K562 (cell line): Measurements from ENCODE around the gene KCNMB1. TPM values are rescaled to one million over a fixed set of nuclear protein-coding genes. Genes with fewer than 3 reads are reported as not detected.

Experiments
- ATAC-seq: fragments of 200-7000 bp; cut with Tn5 transposase; 3 replicates; pipeline ENCODE4 v1.9.1; 2020; ENCODE audit warnings: moderate library complexity
- BruUV-seq: library from RNA; stranded (reverse); fragments of 400-500 nt; replicated peaks from 2 replicates; lab custom pipeline; 2021; lab: Mats Ljungman, UMichigan
- CTCF ChIA-PET: fragments of 300-600 bp; formaldehyde crosslinking; extraction: SDS; loops from one replicate; lab custom pipeline; 2021; ENCODE audit warnings: low intra/inter-chr PET ratio; lab: Yijun Ruan, JAX
- POLR2A ChIA-PET: fragments of 300-600, 350-650 bp; sonication (Branson Sonifier 250); formaldehyde crosslinking; extraction: SDS; loops from one replicate; lab custom pipeline; 2021; ENCODE audit warnings: antibody characterized with exemption, inconsistent platforms; lab: Yijun Ruan, JAX
- DNase-seq, 4 experiments: peaks; one replicate each; pipeline versions ENCODE4 v3.0.0 to v3.0.0-alpha.2; 2011 to 2018; ENCODE audit warnings: low spot score in 3 of 4, mixed read lengths in 3 of 4; ENCODE audit errors: extremely low read depth in 1 of 4
- FAIRE-seq: peaks from 2 replicates; lab custom pipeline; 2011; peaks lifted over from hg19 to GRCh38; lab: Jason Lieb, UNC
- H2AFZ ChIP-seq: 2 replicates; pipeline ENCODE4 v1.6.0; 2011; ENCODE audit warnings: low read depth, low read length, control low read depth, inconsistent platforms
- H3K27ac ChIP-seq: fragments of 200-600 bp; 3 replicates; pipeline ENCODE4 v1.8.0; 2011; ENCODE audit warnings: low read depth, mild to moderate bottlenecking, control low read depth, inconsistent platforms, low read length, moderate library complexity, mixed read lengths; ENCODE audit errors: extremely low read depth
- H3K27me3 ChIP-seq, 2 experiments: fragments of 300-600 bp in 1 of 2; 2 replicates in 1 of 2; 3 replicates in 1 of 2; pipeline versions ENCODE4 v1.6.0 to v1.8.0; 2011; ENCODE audit warnings: inconsistent platforms in 2 of 2, low read length in 2 of 2, mild to moderate bottlenecking in 1 of 2, mixed read lengths in 1 of 2, moderate library complexity in 1 of 2; ENCODE audit not compliant: control insufficient read depth in 2 of 2, insufficient read depth in 2 of 2
- H3K36me3 ChIP-seq: fragments of 300-600 bp; 3 replicates; pipeline ENCODE4 v1.8.0; 2011; ENCODE audit warnings: mild to moderate bottlenecking, low read length, inconsistent platforms; ENCODE audit not compliant: control insufficient read depth, insufficient read depth
- H3K4me1 ChIP-seq, 2 experiments: fragments of 200-600 bp in 1 of 2; replicated peaks in 1 of 2; 2 replicates in 1 of 2; 3 replicates in 1 of 2; pipeline versions ENCODE4 v1.5.1 to v1.8.0; 2011; ENCODE audit warnings: inconsistent platforms in 2 of 2, low read length in 2 of 2, mild to moderate bottlenecking in 1 of 2, mixed read lengths in 1 of 2, moderate library complexity in 1 of 2; ENCODE audit not compliant: control insufficient read depth in 2 of 2, insufficient read depth in 2 of 2
- H3K4me2 ChIP-seq: 2 replicates; pipeline ENCODE4 v1.6.1; 2011; ENCODE audit warnings: low read length, control low read depth, inconsistent platforms, mixed read lengths; ENCODE audit not compliant: insufficient read depth
- H3K4me3 ChIP-seq: fragments of 200-600 bp; sonication (generic), shearing (Covaris generic); 2 replicates; pipeline ENCODE4 v1.5.1; 2016; ENCODE audit warnings: control low read depth, inconsistent platforms
- H3K79me2 ChIP-seq: fragments of 200-600 bp; 3 replicates; pipeline ENCODE4 v1.8.0; 2011; ENCODE audit warnings: low read length, inconsistent platforms; ENCODE audit not compliant: control insufficient read depth, insufficient read depth
- H3K9ac ChIP-seq, 2 experiments: 2 replicates each; pipeline versions ENCODE4 v1.6.0 to v1.6.1; 2011; ENCODE audit warnings: low read depth in 2 of 2, low read length in 2 of 2, control low read depth in 1 of 2, inconsistent platforms in 1 of 2, mild to moderate bottlenecking in 1 of 2, mixed read lengths in 1 of 2; ENCODE audit not compliant: insufficient read depth in 1 of 2
- H3K9me1 ChIP-seq: one replicate; pipeline ENCODE4 v1.6.0; 2011; ENCODE audit warnings: inconsistent platforms, mild to moderate bottlenecking, low read length, moderate library complexity; ENCODE audit not compliant: control insufficient read depth, insufficient read depth
- H3K9me3 ChIP-seq: replicated peaks from 2 replicates; pipeline ENCODE4 v1.5.1; 2011; ENCODE audit warnings: low read depth, low read length, inconsistent platforms; ENCODE audit not compliant: control insufficient read depth, insufficient read depth
- H4K20me1 ChIP-seq: replicated peaks from 2 replicates; pipeline ENCODE4 v1.6.1; 2011; ENCODE audit warnings: low read length, inconsistent platforms, mixed read lengths; ENCODE audit not compliant: control insufficient read depth, insufficient read depth
- EWSR1 ChIP-seq: fragments of 450-650 bp; IDR thresholded peaks from 2 replicates; pipeline ENCODE4 v1.6.1; 2018; ENCODE audit warnings: borderline replicate concordance, mild to moderate bottlenecking, low read depth, moderate library complexity; ENCODE audit not compliant: partially characterized antibody
- FOXJ3 ChIP-seq: sonication (generic); formaldehyde crosslinking; IDR thresholded peaks from 2 replicates; pipeline ENCODE4 v1.4.0; 2020; ENCODE audit warnings: mild to moderate bottlenecking, missing genetic modification reagents
- MEIS2 ChIP-seq: fragments of 450-650 bp; IDR thresholded peaks from 2 replicates; pipeline ENCODE4 v1.6.1; 2014; ENCODE audit warnings: mild to moderate bottlenecking; ENCODE audit not compliant: partially characterized antibody
- NELFE ChIP-seq: IDR thresholded peaks from 2 replicates; pipeline ENCODE4 v1.6.1; 2011; ENCODE audit warnings: mild to moderate bottlenecking; ENCODE audit not compliant: insufficient read depth, insufficient read length
- POLR2H ChIP-seq: IDR thresholded peaks from 2 replicates; pipeline ENCODE4 v1.6.1; 2016; ENCODE audit warnings: missing genetic modification characterization, low read depth, mild to moderate bottlenecking, control low read depth, missing compliant biosample characterization, moderate library complexity
- SMAD1 ChIP-seq: fragments of 150-350 bp; IDR thresholded peaks from 2 replicates; pipeline ENCODE4 v1.6.1; 2014; ENCODE audit warnings: low read length, low read depth; ENCODE audit not compliant: partially characterized antibody
- STAT5A ChIP-seq: IDR thresholded peaks from 2 replicates; pipeline ENCODE4 v1.6.1; 2012; ENCODE audit warnings: low read length, inconsistent platforms, borderline replicate concordance
- ZNF311 ChIP-seq: fragments of 250-450 bp; sonication (Bioruptor Pico); IDR thresholded peaks from 2 replicates; pipeline ENCODE4 v1.4.0; 2020; ENCODE audit warnings: mild to moderate bottlenecking, moderate library complexity
- ZNF445 ChIP-seq: fragments of 250-450 bp; sonication (Bioruptor Pico); IDR thresholded peaks from 2 replicates; pipeline ENCODE4 v1.4.0; 2020; ENCODE audit warnings: low read depth, mild to moderate bottlenecking, moderate library complexity
- WGBS: fragments of 100-300 bp; shearing (Covaris generic); methylation state at CpG from one replicate; pipeline ENCODE4 v1.1.6; 2016; ENCODE audit warnings: low coverage, mixed read lengths; ENCODE audit not compliant: insufficient coverage; ENCODE audit errors: missing lambda C conversion rate; 5-methylcytosine and 5-hydroxymethylcytosine counted together
- in situ Hi-C: fragments of 300-500 bp; cut with MboI; formaldehyde crosslinking; loops from 4 replicates; pipeline ENCODE4 v1.15.0; 2018; ENCODE audit warnings: inconsistent platforms, mixed read lengths
- intact Hi-C: fragments of 100-400 bp; cut with micrococcal nuclease; formaldehyde crosslinking; loops from 2 replicates; pipeline ENCODE4 v1.14.2; 2022
- polyA plus RNA-seq, 8 experiments: library from polyadenylated mRNA; depleted of rRNA in 4 of 8; stranded (reverse) in 5 of 8; unstranded in 3 of 8; fragments of >200 nt; fragmentation: Nextera tagmentation in 2 of 8; fragmentation: Illumina TruSeq in 1 of 8; extraction: Ambion mirVana in 2 of 8; extraction: Trizol in 1 of 8; gene quantifications; 2 replicates each; pipeline versions ENCODE4 v1.2.1 to v1.2.3, GENCODE V29; 2011 to 2014; ENCODE audit warnings: inconsistent platforms in 1 of 8, missing spikeins in 1 of 8
- total RNA-seq, 7 experiments: library from RNA; depleted of rRNA in 6 of 7; stranded (reverse); fragments of >200 nt in 6 of 7; fragmentation: Illumina TruSeq in 2 of 7; extraction: Trizol in 2 of 7; gene quantifications; 2 replicates each; pipeline versions ENCODE4 v1.2.1 to v1.2.3, GENCODE V29; 2011 to 2021; ENCODE audit warnings: low replicate concordance in 1 of 7

Gene KCNMB1
- total and polyA plus RNA-seq, 9 of the 15 experiments (the other 6 are each of a cell fraction or from before 2014, with no cell fraction given) = not detected

- Histone ChIP-seq H3K36me3 (no peaks in the 10 kb centered on the region), H2AFZ (no peak overlapping the region), H3K27me3 (peaks cover 0 to 8% of the 10 kb centered on the region in 2 experiments; a peak in 3 of 5 replicates), H3K4me2 (no peak overlapping the region), H3K27ac (no peak overlapping the region), H3K4me3 (no peak overlapping the region), H3K79me2 (no peaks in the 10 kb centered on the region), H3K9me3 (no peaks in the 10 kb centered on the region), H4K20me1 (0 out of 2 replicates have a peak, but pooled peaks cover 2% of the 10 kb centered on the region), H3K4me1 (no peaks in the 10 kb centered on the region), H3K9me1 (no peaks in the 10 kb centered on the region)
- ATAC-seq = no peak
- in situ Hi-C loops = no loop called here
- intact Hi-C loops = loop anchor here (5.0 kb wide), 1 partner anchor 76 kb away; no protein-coding TSS in a partner anchor
- no peak for DNase-seq
- 1% methylated on average over 7 of the region's 7 CpGs for WGBS
- POLR2A ChIA-PET = no interaction called here
- CTCF ChIA-PET = interaction anchor here (0.6 kb wide), 1 partner anchor 1038 kb away, joined by 3 read pairs; no protein-coding TSS in a partner anchor
- no TSS peak for BruUV-seq
- TF ChIP-seq SMAD1 (no peak), EWSR1 (no peak), MEIS2 (peak; percentile 59)
- TF ChIP-seq, all 486 proteins: peak for 1
- no peak overlapping the region for H3K9ac ChIP-seq
- FAIRE-seq = no peak
Observed at GRCh38 chr5:170423692-170424091, 34.5 kb upstream of the KCNMB1 start.

- H3K36me3 ChIP-seq = no peaks in the 10 kb centered on the region
- FAIRE-seq (no peak), DNase-seq (no peak), ATAC-seq (no peak)
- ChIA-PET POLR2A (no interaction called here), CTCF (interaction anchor here (4.2 kb wide), 1 partner anchor 197 kb away, joined by 22 read pairs; no protein-coding TSS in a partner anchor)
- H3K79me2 ChIP-seq = no peaks in the 10 kb centered on the region
- in situ Hi-C loops = no loop called here
- BruUV-seq = no TSS peak
- H3K9me1 ChIP-seq = no peaks in the 10 kb centered on the region
- H3K9me3 ChIP-seq = no peaks in the 10 kb centered on the region
- 0 out of 2 replicates have a peak, but pooled peaks cover 2% of the 10 kb centered on the region for H4K20me1 ChIP-seq
- H3K4me1 ChIP-seq = no peaks in the 10 kb centered on the region
- intact Hi-C loops = loop anchor here (1.0 to 5.0 kb wide), 4 partner anchors 75 to 321 kb away; no protein-coding TSS in a partner anchor
- no peak overlapping the region for H3K4me3 ChIP-seq
- no peak overlapping the region for H3K9ac ChIP-seq
- H3K4me2 ChIP-seq = no peak overlapping the region
- H3K27ac ChIP-seq = no peak overlapping the region
- no peak overlapping the region for H2AFZ ChIP-seq
- 0% methylated on average over 2 of the region's 2 CpGs for WGBS
- peaks cover 0 to 11% of the 10 kb centered on the region in 2 experiments; a peak in 2 of 5 replicates for H3K27me3 ChIP-seq
- TF ChIP-seq FOXJ3 (CRISPR knock-in tag) (no peak), STAT5A (no peak), ZNF445 (CRISPR knock-in tag) (no peak), POLR2H (tag) (no peak), NELFE (no peak), ZNF311 (no peak)
Observed at GRCh38 chr5:170421826-170422225, 32.7 kb upstream of the KCNMB1 start.
